Measurements from ENCODE around the gene KRTAP9-1. TPM values are rescaled to one million over a fixed set of nuclear protein-coding genes. Genes with fewer than 3 reads are reported as not detected.
"Not testable (repeated sequence)": the region's sequence is repeated elsewhere in the genome, so short reads cannot be mapped to it uniquely, and the experiment has no call there.

The KRTAP9-1 gene
- total and polyA plus RNA-seq, 2 donors, result not detected

DNA sequence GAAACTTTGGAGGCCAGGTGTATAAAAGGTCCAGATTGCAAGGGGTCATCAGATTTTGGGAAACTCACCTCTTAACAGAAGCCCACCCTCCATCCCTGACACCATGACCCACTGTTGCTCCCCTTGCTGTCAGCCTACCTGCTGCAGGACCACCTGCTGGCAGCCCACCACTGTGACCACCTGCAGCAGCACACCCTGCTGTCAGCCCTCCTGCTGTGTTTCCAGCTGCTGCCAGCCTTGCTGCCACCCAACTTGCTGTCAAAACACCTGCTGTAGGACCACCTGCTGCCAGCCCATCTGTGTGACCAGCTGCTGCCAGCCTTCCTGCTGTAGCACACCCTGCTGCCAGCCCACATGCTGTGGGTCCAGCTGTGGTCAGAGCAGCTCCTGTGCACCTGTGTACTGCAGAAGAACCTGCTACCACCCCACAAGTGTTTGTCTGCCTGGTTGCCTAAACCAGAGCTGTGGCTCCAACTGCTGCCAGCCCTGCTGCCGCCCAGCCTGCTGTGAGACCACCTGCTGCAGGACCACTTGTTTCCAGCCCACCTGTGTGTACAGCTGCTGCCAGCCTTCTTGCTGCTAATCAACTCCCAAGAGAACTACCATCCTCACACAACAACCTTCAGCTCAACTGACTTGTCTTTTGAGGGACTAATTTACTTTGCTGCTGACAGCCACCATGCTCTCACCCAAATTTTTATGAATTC lies 42.9 kb downstream of the KRTAP9-1 start, which contains the start of gene KRTAP9-3:
Gene KRTAP9-3, plus strand, starts transcription at position 51 of the 707 bp plus-strand sequence. Its CDS starts 53 bp downstream, at position 104.
- H3K27me3 ChIP-seq (ENCODE audit: control insufficient read depth in 2 of 2, insufficient read depth in 1 of 2, low read length in 1 of 2); H3K36me3 ChIP-seq (ENCODE audit: control insufficient read depth in 2 of 2, insufficient read depth in 2 of 2, low read length in 1 of 2); H3K4me3 ChIP-seq (ENCODE audit: low read length in 2 of 2); H3K4me1 ChIP-seq (ENCODE audit: control insufficient read depth in 2 of 2, insufficient read depth in 2 of 2, low read length in 2 of 2); H3K27ac ChIP-seq (ENCODE audit: low read depth in 1 of 2, low read length in 1 of 2); H3K9me3 ChIP-seq (ENCODE audit: control insufficient read depth in 2 of 2, insufficient read depth in 1 of 2, low read length in 1 of 2); DNase-seq (ENCODE audit: low read depth in 6 of 9, low spot score in 9 of 9): not testable (repeated sequence)
- 95% methylated on average over 1 of the region's 1 CpG for WGBS

DNA sequence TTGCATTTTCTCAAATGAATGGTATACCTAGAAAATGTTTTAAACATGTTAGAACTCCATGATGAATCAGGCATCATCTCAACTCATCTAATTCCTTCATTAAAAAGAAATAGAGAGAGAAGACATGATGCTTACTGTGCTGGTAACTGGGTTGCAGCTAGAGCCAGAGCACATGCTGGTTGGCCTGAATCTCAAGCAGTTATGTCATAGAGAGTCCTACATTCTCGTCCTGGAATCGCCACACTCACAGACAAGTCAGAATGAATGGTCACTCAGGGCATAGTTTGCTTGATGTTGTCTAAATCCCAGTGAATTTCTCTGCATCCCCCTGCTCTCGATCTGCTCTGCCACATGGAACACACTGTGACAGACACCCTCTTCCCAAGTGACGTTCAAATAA lies 47.4 kb downstream of the KRTAP9-1 start:
- not testable (repeated sequence) for H3K4me1 ChIP-seq (ENCODE audit: control insufficient read depth in 2 of 2, insufficient read depth in 2 of 2, low read length in 2 of 2); H3K36me3 ChIP-seq (ENCODE audit: control insufficient read depth in 2 of 2, insufficient read depth in 2 of 2, low read length in 1 of 2); H3K4me3 ChIP-seq (ENCODE audit: low read length in 2 of 2); DNase-seq (ENCODE audit: low read depth in 6 of 9, low spot score in 9 of 9); H3K27ac ChIP-seq (ENCODE audit: low read depth in 1 of 2, low read length in 1 of 2); H3K27me3 ChIP-seq (ENCODE audit: control insufficient read depth in 2 of 2, insufficient read depth in 1 of 2, low read length in 1 of 2); H3K9me3 ChIP-seq (ENCODE audit: control insufficient read depth in 2 of 2, insufficient read depth in 1 of 2, low read length in 1 of 2)
- WGBS, result 94% methylated on average over 4 of the region's 4 CpGs

GRCh38 chr17:41237949-41238437 lies 48.3 kb downstream of the KRTAP9-1 start, which contains the start of gene KRTAP9-8:
Gene KRTAP9-8, plus strand, starts transcription at chr17:41237999. Its CDS starts 53 bp downstream, at chr17:41238052.
- not testable (repeated sequence) for H3K4me1 ChIP-seq (ENCODE audit: control insufficient read depth in 2 of 2, insufficient read depth in 2 of 2, low read length in 2 of 2); H3K36me3 ChIP-seq (ENCODE audit: control insufficient read depth in 2 of 2, insufficient read depth in 2 of 2, low read length in 1 of 2); H3K27me3 ChIP-seq (ENCODE audit: control insufficient read depth in 2 of 2, insufficient read depth in 1 of 2, low read length in 1 of 2); H3K4me3 ChIP-seq (ENCODE audit: low read length in 2 of 2); DNase-seq (ENCODE audit: low read depth in 6 of 9, low spot score in 9 of 9); H3K27ac ChIP-seq (ENCODE audit: low read depth in 1 of 2, low read length in 1 of 2); H3K9me3 ChIP-seq (ENCODE audit: control insufficient read depth in 2 of 2, insufficient read depth in 1 of 2, low read length in 1 of 2)
- WGBS, result 80% methylated on average over 3 of the region's 3 CpGs

Other genes starting within 250 kb of the KRTAP9-1 start
Only the 30 nearest of the 40 such genes appear.
- not detected for gene KRTAP1-4, start 159.7 kb upstream of the KRTAP9-1 start, total RNA-seq
- not detected for gene KRTAP1-4, start 159.7 kb upstream of the KRTAP9-1 start, polyA plus RNA-seq
- not detected for gene KRTAP1-3, start 155.0 kb upstream of the KRTAP9-1 start, total RNA-seq
- not detected for gene KRTAP1-3, start 155.0 kb upstream of the KRTAP9-1 start, polyA plus RNA-seq
- gene KRTAP1-1, start 148.4 kb upstream of the KRTAP9-1 start, total RNA-seq, result not detected
- 0.14 TPM for gene KRTAP1-1, start 148.4 kb upstream of the KRTAP9-1 start, polyA plus RNA-seq
- not detected for gene KRTAP2-1, start 142.6 kb upstream of the KRTAP9-1 start, total RNA-seq
- gene KRTAP2-1, start 142.6 kb upstream of the KRTAP9-1 start, polyA plus RNA-seq, result 0.05 TPM
- not detected for gene KRTAP2-2, start 134.7 kb upstream of the KRTAP9-1 start, total RNA-seq
- gene KRTAP2-2, start 134.7 kb upstream of the KRTAP9-1 start, polyA plus RNA-seq, result not detected
- gene KRTAP2-3, start 129.8 kb upstream of the KRTAP9-1 start, total RNA-seq, result not detected
- 0.18 TPM for gene KRTAP2-3, start 129.8 kb upstream of the KRTAP9-1 start, polyA plus RNA-seq
- gene KRTAP2-4, start 124.0 kb upstream of the KRTAP9-1 start, total RNA-seq, result not detected
- not detected for gene KRTAP2-4, start 124.0 kb upstream of the KRTAP9-1 start, polyA plus RNA-seq
- gene KRTAP4-7, start 105.7 kb upstream of the KRTAP9-1 start, total RNA-seq, result not detected
- not detected for gene KRTAP4-7, start 105.7 kb upstream of the KRTAP9-1 start, polyA plus RNA-seq
- gene KRTAP4-8, start 91.7 kb upstream of the KRTAP9-1 start, total RNA-seq, result not detected
- 0.02 TPM for gene KRTAP4-8, start 91.7 kb upstream of the KRTAP9-1 start, polyA plus RNA-seq
- not detected for gene KRTAP4-16, start 87.7 kb upstream of the KRTAP9-1 start, total RNA-seq
- not detected for gene KRTAP4-16, start 87.7 kb upstream of the KRTAP9-1 start, polyA plus RNA-seq
- gene KRTAP4-9, start 84.5 kb upstream of the KRTAP9-1 start, total RNA-seq, result not detected
- not detected for gene KRTAP4-9, start 84.5 kb upstream of the KRTAP9-1 start, polyA plus RNA-seq
- not detected for gene KRTAP4-11, start 71.5 kb upstream of the KRTAP9-1 start, total RNA-seq
- not detected for gene KRTAP4-11, start 71.5 kb upstream of the KRTAP9-1 start, polyA plus RNA-seq
- not detected for gene KRTAP4-12, start 65.7 kb upstream of the KRTAP9-1 start, total RNA-seq
- not detected for gene KRTAP4-12, start 65.7 kb upstream of the KRTAP9-1 start, polyA plus RNA-seq
- gene KRTAP4-6, start 49.3 kb upstream of the KRTAP9-1 start, total RNA-seq, result not detected
- not detected for gene KRTAP4-6, start 49.3 kb upstream of the KRTAP9-1 start, polyA plus RNA-seq
- not detected for gene KRTAP4-5, start 40.1 kb upstream of the KRTAP9-1 start, total RNA-seq
- gene KRTAP4-5, start 40.1 kb upstream of the KRTAP9-1 start, polyA plus RNA-seq, result not detected
- not detected for gene KRTAP4-4, start 29.1 kb upstream of the KRTAP9-1 start, total RNA-seq
- not detected for gene KRTAP4-4, start 29.1 kb upstream of the KRTAP9-1 start, polyA plus RNA-seq
- not detected for gene KRTAP4-3, start 21.7 kb upstream of the KRTAP9-1 start, total RNA-seq
- gene KRTAP4-3, start 21.7 kb upstream of the KRTAP9-1 start, polyA plus RNA-seq, result not detected
- gene KRTAP4-2, start 11.7 kb upstream of the KRTAP9-1 start, total RNA-seq, result not detected
- gene KRTAP4-2, start 11.7 kb upstream of the KRTAP9-1 start, polyA plus RNA-seq, result not detected
- not detected for gene KRTAP4-1, start 5.0 kb upstream of the KRTAP9-1 start, total RNA-seq
- not detected for gene KRTAP4-1, start 5.0 kb upstream of the KRTAP9-1 start, polyA plus RNA-seq
- not detected for gene KRTAP9-2, start 36.8 kb downstream of the KRTAP9-1 start, total RNA-seq
- gene KRTAP9-2, start 36.8 kb downstream of the KRTAP9-1 start, polyA plus RNA-seq, result not detected
- gene KRTAP9-3, start 42.6 kb downstream of the KRTAP9-1 start, total RNA-seq, result not detected
- not detected for gene KRTAP9-3, start 42.6 kb downstream of the KRTAP9-1 start, polyA plus RNA-seq
- not detected for gene KRTAP9-8, start 48.1 kb downstream of the KRTAP9-1 start, total RNA-seq
- 0.09 TPM for gene KRTAP9-8, start 48.1 kb downstream of the KRTAP9-1 start, polyA plus RNA-seq
- gene KRTAP9-4, start 59.8 kb downstream of the KRTAP9-1 start, total RNA-seq, result not detected
- gene KRTAP9-4, start 59.8 kb downstream of the KRTAP9-1 start, polyA plus RNA-seq, result 0.05 TPM
- gene KRTAP9-9, start 65.5 kb downstream of the KRTAP9-1 start, total RNA-seq, result not detected
- gene KRTAP9-9, start 65.5 kb downstream of the KRTAP9-1 start, polyA plus RNA-seq, result 0.02 TPM
- not detected for gene KRTAP9-6, start 75.5 kb downstream of the KRTAP9-1 start, total RNA-seq
- gene KRTAP9-6, start 75.5 kb downstream of the KRTAP9-1 start, polyA plus RNA-seq, result 0.02 TPM
- gene KRTAP9-7, start 85.8 kb downstream of the KRTAP9-1 start, total RNA-seq, result not detected
- gene KRTAP9-7, start 85.8 kb downstream of the KRTAP9-1 start, polyA plus RNA-seq, result not detected
- gene KRTAP29-1, start 113.0 kb downstream of the KRTAP9-1 start, total RNA-seq, result not detected
- gene KRTAP29-1, start 113.0 kb downstream of the KRTAP9-1 start, polyA plus RNA-seq, result 0.23 TPM
- gene KRTAP16-1, start 119.4 kb downstream of the KRTAP9-1 start, total RNA-seq, result not detected
- gene KRTAP16-1, start 119.4 kb downstream of the KRTAP9-1 start, polyA plus RNA-seq, result 0.07 TPM
- 0.09 TPM for gene KRTAP17-1, start 125.8 kb downstream of the KRTAP9-1 start, total RNA-seq
- gene KRTAP17-1, start 125.8 kb downstream of the KRTAP9-1 start, polyA plus RNA-seq, result 0.11 TPM
- 0.66 TPM for gene KRT33A, start 160.9 kb downstream of the KRTAP9-1 start, total RNA-seq
- 1.4 TPM for gene KRT33A, start 160.9 kb downstream of the KRTAP9-1 start, polyA plus RNA-seq